HG02759 (cell line): Measurements from ENCODE around the gene MSI2.
A peak's percentile ranks its signal among the peaks of the same experiment; 100 is the strongest.

Source experiments
- ATAC-seq: cut with Tn5 transposase; IDR thresholded peaks from one replicate; pipeline ENCODE4 v1.9.1; 2021; ENCODE audit warnings: mild to moderate bottlenecking, moderate library complexity; ENCODE audit not compliant: unreplicated experiment

Gene MSI2

DNA sequence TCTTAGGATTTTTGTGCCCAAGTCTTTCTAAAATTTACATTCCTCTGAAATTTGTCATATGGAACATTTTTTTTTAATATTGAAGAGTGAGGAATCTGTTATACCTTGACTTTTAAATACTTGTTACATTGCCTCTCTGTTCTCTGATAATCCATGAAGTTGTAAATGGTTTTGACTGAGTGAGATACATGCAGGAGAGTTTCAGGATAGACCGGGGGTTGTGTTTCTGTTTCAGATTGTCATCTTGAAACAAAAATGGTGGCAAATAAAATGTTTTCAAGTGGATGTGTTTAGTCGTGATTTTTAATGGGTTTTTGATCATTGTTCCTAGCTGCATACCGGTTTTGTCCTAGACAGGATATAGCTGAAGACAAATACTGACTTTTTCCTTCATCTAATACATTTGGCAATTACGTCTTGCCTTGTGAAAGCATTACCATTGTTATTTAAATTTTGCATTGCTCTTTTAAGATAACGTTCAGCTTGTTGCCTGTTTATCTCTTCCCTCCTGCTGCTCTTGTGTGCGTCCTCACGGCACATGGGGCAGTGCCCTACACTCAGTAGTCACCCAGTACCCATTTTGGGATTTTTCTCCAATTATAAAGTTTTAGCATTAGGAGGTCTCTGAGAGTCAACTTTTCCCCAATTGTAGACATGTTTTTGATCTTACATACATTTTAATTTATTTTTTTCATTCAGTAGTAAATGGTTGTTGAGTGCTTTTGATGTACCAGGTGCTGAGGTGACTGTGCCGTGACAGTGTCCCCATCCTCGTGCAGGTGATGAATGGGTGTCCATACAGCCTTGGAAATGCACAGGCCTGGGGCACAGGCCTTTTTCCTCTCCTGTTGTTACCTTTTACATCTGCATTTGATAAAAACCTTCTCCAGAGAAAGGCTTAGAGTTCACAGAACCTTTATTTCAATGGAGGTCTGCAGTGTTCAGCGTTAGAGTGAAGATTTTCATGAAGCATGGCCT is 169.9 kb downstream of the MSI2 start:
- no peak for ATAC-seq

DNA sequence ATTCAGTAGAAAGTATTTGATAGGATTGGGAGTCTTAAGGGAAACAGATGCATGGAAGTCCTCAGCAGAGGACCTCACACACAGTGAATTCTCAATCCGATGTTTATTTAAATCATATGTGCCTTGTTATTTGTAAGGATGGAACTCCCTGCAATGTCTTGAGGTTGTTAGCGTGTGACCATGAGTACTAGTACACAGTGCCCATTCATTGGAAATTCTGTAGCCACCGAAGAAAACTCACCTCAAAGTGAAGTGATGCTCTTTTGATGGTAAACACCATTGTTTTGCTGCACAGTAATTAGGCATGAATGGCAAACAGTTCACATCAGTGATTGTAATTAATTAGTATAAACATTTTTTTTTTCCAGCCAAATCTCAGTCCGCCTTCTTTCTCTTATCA is 173.6 kb downstream of the MSI2 start:
- ATAC-seq, result no peak

DNA sequence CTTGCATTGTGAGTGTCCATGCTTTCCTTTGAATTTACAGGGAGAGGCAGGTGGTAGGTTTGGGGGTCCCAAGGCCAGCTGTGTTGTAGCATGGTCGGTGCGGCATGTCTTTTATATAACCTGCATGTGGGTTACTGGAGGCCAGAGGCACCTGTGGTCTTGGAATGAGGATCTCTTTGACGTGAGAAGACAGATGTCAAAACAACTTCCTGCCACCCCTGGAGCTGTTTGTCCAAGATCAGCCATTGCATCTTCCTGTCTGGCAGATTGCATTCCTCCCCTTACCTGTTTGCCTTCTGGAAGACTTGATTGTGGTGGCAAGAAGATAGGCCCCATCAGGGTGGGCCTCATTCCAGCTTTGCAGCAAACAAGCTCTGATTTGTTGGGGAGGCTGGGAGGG is 175.1 kb downstream of the MSI2 start:
- no peak for ATAC-seq

DNA sequence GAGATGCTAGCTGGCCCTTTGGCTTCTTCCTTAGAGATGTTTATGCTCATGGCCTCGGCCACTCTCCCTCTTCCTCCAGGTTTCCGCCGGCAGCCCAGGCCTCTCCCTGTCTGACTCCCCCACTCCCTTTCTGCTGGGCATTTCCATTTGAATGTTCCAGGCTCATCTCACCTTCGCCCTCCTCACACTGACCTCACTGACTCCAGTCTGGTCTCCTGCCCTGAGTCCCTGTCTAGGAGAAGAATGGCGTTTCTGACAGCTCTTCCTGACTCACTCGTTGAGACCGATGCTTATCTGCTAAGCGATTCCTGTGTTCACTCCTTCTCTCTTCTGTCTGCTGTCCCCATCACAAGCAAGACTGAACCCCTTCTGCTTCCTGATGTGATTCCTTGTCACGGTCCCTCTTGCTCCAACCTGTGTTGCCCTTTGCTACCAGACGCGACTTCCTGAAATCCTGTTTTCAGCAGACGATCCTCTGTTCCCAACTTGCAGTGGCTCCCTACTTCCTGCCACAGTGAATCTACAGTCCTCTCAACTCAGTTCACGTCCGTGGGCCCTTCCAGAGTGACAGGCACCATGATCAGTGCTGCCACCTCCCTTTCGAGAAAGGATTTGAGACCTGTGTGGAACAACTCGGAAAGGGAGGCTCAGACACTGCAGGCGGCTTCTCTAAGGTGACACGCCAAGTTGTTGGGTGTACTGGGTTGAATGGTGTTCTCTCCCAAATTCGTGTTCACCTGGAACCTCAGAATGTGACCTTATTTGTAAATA is 176.4 kb downstream of the MSI2 start:
- ATAC-seq, result no peak

DNA sequence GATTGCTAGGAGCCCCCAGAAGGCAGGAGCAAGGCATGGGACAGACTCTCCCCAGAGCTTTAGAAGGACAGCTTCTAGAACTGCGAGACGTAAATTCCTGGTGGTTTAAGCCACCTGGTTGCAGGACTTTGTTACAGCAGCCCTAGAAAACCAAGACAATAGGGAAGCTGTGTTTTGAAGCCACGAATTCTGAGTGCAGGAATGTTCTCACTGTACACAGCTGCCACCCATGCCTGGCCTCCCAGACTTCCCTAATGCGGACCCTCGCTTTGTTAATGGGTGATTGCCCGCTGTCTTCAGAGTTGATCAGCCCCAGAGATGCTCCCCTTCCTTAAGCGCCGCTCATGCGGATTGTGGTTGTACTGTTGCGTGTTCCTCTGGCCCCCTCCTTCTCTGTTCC is 177.1 kb downstream of the MSI2 start:
- no peak for ATAC-seq

DNA sequence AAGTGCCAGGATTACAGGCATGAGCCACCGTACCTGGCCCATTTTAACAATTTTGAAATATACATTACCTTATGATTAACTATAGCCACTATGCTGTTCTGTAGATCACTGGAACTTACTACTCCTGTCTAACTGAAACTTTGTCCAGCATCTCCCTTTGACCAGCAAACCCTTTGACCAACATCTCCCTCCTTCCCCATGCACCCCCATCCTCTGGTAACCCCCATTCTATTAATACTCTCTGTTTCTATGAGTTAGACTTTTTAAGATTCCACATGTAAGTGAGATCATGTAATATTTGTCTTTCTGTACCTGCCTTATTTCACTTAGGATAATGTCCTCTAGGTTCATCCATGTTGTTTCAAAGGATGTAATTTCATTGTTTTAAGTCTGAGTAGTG is 178.0 kb downstream of the MSI2 start:
- ATAC-seq, result no peak

DNA sequence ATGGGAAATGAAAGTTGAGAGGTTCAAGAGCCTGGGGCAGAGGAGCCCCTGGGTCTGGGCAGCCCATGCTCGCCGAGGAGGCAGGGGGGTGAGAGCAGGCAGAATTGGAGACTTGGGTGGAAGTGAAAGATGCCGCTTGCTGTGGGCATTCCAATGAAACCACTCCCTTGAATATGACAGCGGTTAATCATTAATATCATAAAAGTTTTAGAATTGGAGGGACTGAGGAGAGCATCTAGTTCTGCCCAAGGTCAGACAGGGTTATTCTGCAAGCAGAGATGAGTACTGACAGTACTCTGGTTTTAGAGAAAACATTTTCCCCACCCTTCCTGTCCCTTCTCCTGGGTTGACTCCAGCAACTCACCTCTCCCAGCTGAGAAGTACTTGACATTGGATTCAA is 180.2 kb downstream of the MSI2 start:
- ATAC-seq, result no peak

DNA sequence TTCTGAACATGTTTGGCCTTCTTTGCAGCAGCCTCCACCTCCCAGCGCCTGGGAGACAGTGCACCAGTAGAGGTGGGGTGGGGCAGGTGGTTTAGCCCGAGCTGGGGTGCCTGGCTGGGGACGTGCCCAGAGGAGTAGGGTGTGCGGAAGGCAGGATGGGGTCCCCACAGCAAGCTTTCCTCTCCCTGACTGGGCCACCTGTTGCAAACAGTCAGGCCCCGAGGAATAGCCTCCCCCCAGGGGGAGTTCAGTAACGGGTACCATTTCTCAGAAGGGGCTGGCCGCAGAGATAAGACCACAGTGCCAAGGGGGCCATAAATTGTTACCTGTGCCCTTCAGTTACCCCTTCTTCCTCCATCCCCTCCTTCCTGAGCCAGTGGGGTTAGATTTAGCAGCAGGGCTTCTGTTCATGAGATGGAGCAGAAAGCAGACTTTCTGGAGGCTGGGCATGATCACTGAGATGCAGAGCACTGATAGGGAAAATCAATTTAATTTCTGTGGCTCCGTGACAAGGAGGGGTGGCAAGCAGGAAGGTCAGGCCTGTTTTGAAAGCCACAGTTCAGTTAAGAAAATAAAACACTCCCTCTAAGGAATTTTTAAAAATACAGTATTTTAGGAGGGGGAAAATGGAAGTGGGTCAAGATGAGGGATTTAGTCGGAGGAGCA is 181.9 kb downstream of the MSI2 start:
- ATAC-seq, result no peak

DNA sequence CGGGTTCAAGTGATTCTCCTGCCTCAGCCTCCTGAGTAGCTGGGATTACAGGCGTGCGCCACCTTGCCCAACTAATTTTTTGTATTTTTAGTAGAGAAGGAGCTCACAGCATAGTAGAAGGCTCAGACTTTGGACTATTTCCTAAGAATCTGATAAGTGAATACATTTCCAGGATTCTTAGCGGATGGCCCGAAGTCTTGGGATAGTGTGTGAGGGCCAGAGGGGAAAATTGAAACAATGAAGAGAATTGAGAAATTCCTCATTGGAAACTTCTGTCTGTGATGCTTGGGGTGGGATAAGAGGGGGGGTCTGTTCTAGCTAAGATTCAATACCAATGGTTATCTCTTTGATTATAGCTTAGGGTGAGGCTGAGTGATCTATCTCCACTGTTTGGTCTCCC is 183.3 kb downstream of the MSI2 start:
- no peak for ATAC-seq

DNA sequence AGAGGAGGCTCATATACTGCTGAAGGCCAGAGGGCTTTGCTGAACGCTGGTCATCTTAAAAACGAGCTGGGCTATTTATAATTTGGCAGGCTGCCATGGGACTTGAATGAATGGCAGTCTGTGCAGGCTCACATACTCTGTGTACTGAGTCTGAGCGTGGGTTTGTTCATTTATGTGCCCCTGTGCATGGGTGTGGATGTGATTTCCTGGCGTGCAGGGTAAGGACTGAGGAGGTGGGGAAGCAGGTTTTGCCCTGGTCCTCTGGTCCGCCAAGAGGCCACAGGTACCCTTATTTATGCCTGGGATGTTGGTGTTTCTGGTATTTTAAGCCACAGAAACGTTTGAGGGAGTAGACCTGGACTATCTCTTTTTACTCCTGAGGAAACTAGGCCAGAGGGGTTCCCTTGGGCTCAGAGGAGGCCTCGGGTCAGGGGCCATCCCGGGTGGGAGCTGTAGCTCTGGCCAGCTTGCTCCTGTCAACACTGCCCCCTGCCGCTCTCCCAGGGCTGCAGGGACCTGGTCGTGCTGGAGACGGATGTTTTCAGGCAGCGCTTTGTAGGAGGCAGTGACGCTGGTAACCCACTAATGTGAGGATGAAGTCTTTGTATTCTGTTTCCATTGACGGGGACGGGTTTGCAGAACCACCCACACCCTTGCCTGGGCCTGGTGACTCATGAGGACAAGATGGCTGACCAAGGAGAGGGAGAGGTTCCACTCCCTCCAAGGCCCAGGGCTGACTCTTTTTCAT is 184.4 kb downstream of the MSI2 start:
- peak; percentile 48 for ATAC-seq

DNA sequence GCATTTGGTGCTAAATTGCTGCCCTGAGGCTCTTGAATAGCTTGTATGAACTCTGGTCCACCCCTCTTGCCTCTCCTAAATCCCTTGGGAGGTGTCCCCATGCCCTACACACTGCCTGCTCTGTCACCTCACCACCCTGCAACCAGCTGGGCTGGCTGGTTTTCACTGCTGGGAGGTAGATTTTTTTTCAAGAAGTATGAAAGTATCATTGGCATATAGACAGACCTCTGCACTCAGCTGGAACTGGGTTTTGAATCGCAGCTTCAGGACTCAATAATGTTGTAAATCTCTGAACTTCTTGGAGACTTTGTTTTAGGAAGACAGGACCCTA is 184.9 kb downstream of the MSI2 start:
- peak; percentile 25 for ATAC-seq

DNA sequence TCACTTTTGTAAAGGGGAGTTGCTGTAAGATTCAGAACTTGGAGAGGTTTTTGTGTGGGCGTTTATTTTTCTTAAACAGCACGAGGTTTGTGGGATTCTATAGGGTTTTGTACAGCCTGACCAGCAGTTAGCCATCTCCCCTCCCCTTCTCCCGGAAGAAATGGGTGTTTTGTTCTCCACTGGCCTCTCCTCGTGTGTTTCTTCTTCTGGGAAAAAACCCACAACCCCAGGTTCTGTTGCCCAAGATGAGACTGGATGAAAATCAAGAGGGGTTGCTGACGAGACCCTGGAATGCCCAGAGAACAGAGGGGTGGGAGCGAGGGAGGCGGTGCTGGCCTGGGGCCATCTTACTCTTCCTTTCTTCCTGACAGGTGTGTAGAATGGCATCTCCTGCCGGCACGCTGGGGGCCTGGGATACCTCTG is 186.1 kb downstream of the MSI2 start:
- no peak for ATAC-seq

DNA sequence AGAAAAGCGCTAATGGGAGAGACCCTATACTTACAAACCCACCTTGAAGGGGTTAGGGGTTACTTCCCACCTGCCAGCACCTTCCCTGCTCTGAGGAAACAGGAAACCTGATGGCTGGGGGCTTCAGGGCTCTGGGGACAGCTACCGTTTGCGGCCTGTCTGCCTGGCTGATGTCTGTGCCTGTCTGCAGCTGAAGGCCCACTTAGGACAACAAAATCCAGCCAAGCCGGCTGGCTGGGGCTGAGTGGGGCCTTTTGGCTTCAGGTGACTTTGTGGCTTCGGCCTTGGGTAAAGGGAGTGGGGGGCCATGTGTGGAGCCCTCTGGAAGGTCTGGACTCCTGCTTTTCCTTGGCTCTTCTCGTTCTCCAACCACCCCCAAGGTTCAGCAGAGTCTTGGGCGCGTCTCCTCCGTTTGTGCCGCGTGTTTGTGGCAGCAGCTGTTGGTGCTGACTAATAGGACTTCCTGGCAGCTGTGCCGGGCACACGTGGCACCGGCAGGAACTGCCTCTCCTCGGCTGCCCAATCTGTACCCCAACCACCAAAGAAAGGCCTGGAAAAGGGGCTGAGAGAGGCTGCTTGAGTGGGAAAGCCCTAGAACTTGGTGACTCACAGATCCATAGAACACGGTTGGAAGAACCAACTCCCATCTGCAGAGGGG is 186.7 kb downstream of the MSI2 start:
- peak; percentile 37 for ATAC-seq

DNA sequence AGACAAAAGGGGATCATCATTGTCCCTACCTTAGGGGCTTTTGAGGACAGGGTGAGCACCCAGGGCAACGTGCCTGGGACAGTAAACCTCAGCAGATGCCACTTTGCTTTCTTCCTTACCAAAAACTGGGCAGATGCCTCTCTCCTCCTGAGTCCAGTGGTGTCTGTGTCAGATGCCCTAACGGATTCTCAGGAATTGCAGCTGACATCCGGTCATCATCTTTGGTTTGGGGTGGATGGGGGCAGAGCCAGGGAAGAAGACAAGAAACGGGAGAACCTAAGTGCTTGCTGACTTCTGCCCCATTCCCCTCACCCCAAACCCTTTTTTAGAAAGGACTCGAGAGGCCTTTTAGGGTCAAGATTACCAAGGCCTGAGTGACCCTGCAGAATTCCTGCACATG is 187.5 kb downstream of the MSI2 start:
- ATAC-seq, result no peak

DNA sequence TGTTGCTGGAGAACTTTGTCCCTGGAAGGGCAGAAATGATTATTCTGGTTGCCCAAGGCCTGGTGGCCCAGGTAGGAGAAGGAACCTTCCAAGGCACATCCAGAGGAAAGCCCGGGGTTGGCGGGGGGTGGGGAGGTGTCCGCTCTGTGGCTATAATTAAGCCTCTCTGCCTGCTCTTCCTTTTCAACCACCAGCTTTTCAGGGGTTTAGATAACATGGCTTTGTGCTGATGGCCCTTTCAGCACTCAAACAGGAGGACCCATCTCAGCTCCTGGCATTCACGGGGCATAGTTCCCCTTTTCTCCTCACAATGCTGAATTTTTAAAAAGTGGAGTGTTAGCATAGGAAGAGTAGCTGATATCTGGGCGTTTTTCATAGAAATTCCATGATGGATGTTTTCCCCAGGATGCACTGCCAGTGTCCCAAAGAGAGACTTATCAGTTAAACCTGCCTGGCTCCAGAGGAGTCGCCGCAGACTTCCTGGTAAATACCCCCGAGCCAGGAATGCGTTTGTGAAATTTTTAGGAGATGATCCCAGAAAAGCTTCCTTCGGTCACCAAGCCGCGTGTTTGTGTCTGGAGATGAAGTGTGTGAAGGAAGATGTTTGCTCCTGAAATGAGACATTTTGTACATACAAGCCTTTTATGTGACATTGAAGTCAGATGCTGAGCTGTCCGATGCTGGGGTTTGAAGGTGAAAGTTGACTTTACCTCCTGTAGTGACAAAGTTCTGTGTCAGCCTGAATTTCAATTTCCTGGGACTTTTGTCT is 188.5 kb downstream of the MSI2 start:
- no peak for ATAC-seq

DNA sequence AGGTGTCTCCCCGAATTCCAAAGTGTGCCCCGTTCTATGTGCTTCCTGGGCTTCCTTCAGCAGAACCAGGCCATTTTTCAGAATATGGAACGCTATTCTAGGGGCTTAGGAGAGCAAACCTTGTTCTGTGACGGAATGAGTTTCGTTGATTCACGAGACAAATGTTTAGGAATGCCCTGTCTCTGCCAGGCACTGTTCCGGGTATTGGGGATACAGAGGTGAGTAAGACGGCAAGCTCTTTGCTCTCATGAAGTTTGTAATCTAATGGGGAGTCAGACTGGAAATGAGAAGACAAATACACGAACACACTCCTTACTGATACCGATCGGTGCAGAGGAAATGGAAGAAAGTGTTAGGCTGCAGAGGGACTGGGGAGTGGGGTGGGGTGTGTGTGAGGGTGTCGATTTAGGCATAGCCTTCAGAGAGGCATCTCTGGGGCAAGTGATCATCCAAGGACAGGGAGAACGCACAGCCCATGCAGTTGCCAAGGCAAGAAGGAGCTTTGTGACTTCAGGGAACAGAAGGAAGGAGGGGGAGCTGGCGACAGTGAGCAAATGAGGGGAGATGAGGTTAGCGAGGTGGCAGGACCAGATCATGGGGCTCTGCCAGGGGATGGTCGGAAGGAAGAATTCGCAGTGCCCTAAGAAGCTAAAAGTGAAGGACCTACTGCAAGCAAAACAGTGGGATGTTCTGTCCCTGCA is 189.6 kb downstream of the MSI2 start:
- no peak for ATAC-seq

DNA sequence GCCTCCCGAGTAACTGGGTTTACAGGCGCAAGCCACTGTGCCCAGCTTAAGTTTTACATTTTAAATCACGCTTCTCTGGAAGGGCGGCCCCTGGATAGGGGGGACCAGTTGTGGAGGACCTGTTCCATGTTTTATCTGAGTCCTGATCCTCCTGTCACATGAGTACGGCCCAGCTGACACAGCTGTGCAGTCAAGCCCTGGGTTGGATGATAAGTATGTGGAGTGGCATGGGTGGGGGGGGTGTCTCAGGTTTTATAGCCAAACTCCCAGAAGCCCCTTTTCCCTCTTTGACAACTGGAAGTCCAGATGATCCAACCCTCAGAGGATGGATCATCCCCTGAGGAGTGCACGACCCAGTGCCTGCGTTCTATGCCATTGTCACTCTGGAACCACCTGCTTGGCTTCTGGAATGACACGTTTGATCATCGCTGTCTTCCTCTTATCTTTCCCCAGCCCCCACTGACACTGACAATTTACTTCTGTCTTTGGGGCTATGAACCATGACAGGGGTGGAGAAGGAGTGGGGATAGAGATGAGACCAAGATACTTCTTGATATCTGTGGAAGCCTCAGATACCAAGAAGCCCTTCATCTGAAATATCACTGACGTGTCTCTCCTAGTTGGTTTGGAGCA is 191.2 kb downstream of the MSI2 start:
- no peak for ATAC-seq

DNA sequence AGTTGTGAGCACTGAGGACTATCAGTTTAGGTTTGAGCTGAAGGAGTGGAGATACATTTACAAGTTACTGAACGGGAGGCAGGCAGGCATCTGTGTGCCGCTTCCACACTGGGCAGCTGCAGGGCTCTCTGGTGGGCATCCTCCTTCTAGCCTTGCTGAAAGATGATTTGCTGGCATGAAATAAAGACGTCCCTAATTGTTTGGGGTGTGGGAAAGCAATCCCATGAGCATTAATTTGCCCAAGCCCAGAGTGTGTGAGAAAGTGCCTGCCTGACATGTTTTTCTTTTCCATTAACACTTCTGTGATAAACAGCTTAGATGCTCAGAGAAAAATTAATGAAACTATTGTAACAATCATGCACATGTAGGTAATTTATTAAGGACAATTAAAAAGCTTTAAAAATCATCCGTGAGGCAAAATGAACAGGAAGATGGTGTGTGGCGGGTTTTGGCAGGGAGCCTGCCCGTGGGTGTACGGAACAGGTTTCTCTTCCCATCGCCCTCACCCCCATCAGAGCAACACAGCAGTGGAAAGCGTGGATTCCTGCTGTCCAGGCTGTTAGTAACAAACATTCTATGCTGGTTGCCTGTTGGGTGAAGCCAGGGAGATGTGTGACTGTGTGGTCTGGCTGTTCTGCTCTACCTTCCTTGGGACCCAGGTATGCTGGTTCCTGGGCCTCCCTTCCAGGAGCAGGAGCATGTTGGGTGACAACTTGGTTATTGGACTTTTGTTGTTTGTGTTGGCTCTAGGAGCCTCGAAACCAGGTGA is 191.9 kb downstream of the MSI2 start:
- no peak for ATAC-seq
